ENCODE measurements around the gene ZNF181.

Gene ZNF181

GRCh38 chr19:34731964-34732363 lies 2.1 kb upstream of the ZNF181 start:
- no peak for TF ChIP-seq GATA3 (IDR thresholded peaks at IDR 0.05; ENCODE audit: low read depth, low read length)
- no peak for TF ChIP-seq GATA2 (IDR thresholded peaks at IDR 0.05; ENCODE audit: low read depth, low read length)

DNA sequence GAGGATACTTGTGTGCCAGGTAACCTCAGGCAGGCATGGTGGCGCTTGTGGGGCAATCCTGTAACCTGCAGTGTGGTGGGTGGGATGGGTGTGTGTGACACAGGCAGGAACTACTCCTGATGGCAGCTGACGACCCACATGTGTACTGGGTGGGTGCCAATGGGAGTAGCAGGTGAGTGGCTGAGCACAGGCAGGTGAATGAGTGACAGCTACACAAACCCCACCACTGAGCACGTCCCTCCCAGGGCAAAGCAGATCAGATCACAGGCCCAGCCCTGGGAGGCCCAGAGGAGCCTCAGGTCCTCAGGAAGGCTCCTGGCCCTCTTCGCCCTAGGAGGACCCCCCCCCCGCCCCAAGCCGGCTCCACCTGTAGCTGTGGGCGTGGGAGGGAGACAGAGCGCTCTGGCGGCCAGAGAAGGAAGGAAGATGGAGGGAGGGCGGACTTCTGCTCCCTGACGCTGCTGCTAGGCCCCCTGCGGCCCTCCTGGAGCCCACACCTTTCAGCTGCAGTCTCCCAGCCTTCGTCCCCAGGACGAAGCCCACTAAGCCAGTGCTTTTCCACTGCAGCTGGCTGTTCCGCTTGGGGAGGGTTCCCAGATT lies 1.3 kb upstream of the ZNF181 start:
- TF ChIP-seq GATA3 (IDR thresholded peaks at IDR 0.05; ENCODE audit: low read depth, low read length) = no peak
- no peak for TF ChIP-seq GATA2 (IDR thresholded peaks at IDR 0.05; ENCODE audit: low read depth, low read length)

GRCh38 chr19:34733266-34733745 lies 737 bp upstream of the ZNF181 start:
- no peak for TF ChIP-seq GATA3 (IDR thresholded peaks at IDR 0.05; ENCODE audit: low read depth, low read length)
- TF ChIP-seq GATA2 (IDR thresholded peaks at IDR 0.05; ENCODE audit: low read depth, low read length) = no peak

- TF ChIP-seq GATA3 (IDR thresholded peaks at IDR 0.05; ENCODE audit: low read depth, low read length) (no peak), GATA2 (IDR thresholded peaks at IDR 0.05; ENCODE audit: low read depth, low read length) (peak; percentile 18; the same call in 1 of the 2 replicates)
Measured at GRCh38 chr19:34734537-34735103, 577 bp downstream of the ZNF181 start.

GRCh38 chr19:34744896-34745690 lies 11.1 kb downstream of the ZNF181 start:
- TF ChIP-seq GATA2 (IDR thresholded peaks at IDR 0.05; ENCODE audit: low read depth, low read length) (no peak), GATA3 (IDR thresholded peaks at IDR 0.05; ENCODE audit: low read depth, low read length) (no peak)

DNA sequence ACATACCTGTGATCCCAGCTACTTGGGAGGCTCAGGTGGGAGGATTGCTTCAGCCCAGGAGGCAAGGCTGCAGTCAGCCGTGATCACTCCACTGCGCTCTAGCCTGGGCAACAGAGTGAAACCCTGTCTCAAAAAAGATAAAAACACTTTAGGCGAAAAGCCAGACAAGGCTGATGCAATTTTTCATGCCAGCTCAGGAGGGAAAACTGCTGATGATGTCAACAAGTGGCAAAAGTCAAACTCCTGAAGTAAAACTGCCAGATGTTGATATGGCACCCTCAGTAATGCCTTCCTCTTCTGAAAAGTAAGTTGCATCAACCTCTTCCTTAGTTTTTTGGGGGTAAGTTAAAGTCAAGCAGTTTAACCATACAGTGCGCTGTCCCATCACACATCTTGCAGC lies 23.4 kb downstream of the ZNF181 start:
- TF ChIP-seq GATA3 (IDR thresholded peaks at IDR 0.05; ENCODE audit: low read depth, low read length) (no peak), GATA2 (IDR thresholded peaks at IDR 0.05; ENCODE audit: low read depth, low read length) (no peak)

DNA sequence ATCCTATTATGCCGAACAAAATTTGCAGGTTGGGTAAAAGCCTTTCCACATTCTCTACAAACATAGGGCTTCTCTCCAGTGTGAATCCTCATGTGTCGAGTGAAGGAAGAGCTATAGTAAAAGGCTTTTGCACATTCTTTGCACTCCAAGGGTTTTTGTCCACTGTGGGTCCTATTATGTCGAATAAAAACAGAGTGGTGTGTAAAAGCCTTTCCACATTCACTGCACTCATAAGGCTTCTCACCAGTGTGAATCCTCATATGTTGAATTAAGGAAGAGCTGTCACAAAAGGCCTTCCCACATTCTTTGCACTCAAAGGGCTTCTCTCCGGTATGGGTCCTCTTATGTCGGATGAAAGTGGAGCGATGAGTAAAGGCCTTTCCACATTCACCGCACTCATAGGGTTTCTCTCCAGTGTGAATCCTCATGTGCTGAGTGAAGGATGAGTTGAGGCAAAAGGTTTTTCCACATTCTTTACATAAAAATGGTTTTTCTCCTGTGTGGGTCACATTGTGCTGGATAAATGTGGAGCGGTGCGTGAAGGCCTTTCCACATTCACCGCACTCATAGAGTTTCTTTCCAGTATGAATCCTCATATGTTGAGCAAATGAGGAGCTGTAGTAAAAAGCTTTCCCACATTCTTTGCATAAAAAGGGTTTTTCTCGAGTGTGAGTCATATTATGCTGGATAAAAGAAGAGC lies 25.3 kb downstream of the ZNF181 start:
- TF ChIP-seq GATA3 (IDR thresholded peaks at IDR 0.05; ENCODE audit: low read depth, low read length) (no peak), GATA2 (IDR thresholded peaks at IDR 0.05; ENCODE audit: low read depth, low read length) (no peak)

GRCh38 chr19:34766386-34766785 lies 32.3 kb downstream of the ZNF181 start:
- TF ChIP-seq GATA3 (IDR thresholded peaks at IDR 0.05; ENCODE audit: low read depth, low read length) (no peak), GATA2 (IDR thresholded peaks at IDR 0.05; ENCODE audit: low read depth, low read length) (no peak)

- TF ChIP-seq GATA3 (IDR thresholded peaks at IDR 0.05; ENCODE audit: low read depth, low read length) = no peak
- no peak for TF ChIP-seq GATA2 (IDR thresholded peaks at IDR 0.05; ENCODE audit: low read depth, low read length)
Measured at GRCh38 chr19:34767951-34768350, 33.9 kb downstream of the ZNF181 start.

DNA sequence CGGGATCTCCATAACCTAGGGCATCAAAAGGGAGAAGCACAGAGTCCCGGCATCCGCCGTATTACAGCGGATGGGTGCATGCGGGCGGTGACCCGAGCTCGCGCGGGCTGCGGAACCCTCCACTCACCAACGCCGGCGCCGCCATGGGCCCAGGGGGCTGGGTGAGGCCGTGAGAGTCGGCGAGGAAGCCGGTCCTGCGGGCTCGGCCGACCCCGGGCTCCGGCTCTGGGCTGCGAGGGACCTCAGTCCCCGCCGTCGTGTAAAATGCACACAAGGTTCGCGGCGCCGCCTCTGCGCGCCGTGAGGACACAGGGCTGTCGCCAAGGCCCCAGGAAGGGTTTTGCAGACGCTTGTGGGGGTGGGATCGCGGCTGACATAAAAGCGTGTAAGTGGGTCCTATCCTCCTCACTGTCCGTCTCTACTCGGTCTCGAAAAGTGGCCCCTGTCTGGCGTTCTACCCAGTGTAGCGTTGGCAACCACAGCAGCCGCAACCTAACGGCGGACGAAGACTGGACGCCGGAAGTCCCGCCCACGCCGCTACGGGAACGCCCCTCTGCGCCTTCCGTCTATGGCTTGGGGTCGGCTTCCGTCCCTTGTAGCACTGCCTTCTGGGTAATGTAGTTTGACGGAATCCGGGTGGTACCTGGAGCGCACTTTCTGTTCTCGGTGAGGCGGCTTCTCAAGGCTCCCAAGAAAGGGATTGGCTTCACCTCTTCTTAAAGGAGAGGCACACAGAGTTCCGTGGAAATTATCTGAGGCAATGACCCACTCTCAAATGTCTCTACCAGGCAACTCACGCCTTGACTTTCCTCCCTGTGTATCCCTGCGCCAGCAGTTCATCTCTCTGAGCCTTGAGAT lies 38.9 kb downstream of the ZNF181 start, which contains the start of gene ZNF599:
Gene ZNF599 (minus strand): TSS at position 519 of the 858 bp plus-strand sequence. CDS start 374 bp downstream, at position 145.
- TF ChIP-seq GATA3 (IDR thresholded peaks at IDR 0.05; ENCODE audit: low read depth, low read length) = no peak
- TF ChIP-seq GATA2 (IDR thresholded peaks at IDR 0.05; ENCODE audit: low read depth, low read length) = no peak

- no peak for TF ChIP-seq GATA2 (IDR thresholded peaks at IDR 0.05; ENCODE audit: low read depth, low read length)
- TF ChIP-seq GATA3 (IDR thresholded peaks at IDR 0.05; ENCODE audit: low read depth, low read length) = no peak
Measured at GRCh38 chr19:34773555-34773864, 39.5 kb downstream of the ZNF181 start.

DNA sequence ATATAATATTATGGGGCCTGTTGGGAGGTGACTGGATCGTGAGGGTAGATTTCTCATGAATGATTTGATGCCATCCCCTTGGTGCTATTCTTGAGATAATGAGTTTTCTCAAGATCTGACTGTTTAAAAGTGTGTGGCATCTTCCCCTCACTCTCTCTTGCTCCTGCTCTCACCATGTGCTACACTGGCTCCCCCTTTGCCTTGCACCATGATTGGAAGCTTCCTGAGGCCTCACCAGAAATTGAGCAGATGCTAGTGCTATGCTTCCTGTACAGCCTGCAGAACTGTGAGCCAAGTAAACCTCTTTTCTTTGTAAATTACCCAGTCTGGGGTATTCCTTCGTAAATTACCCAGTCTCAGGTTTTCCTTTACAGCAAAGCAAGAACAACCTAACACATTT lies 40.8 kb downstream of the ZNF181 start:
- TF ChIP-seq GATA3 (IDR thresholded peaks at IDR 0.05; ENCODE audit: low read depth, low read length) (no peak), GATA2 (IDR thresholded peaks at IDR 0.05; ENCODE audit: low read depth, low read length) (no peak)

DNA sequence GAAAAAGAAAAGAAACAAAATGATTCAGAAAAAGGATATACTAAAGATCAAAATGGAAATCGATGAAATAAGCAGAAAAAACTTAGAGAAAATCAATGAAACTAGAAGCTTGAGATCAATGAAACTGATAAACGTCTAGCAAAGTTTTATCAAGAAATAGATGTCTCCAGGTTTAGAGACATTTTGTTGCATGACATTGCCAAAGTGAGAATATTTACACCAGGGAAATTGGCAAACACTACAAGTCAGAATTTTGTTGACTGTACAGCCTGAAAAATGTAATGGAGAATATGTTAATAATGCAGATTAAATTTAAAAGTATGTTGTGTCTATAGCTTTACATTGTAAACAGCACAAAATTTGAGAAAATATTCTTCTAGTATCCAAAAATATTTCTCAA lies 44.3 kb downstream of the ZNF181 start:
- TF ChIP-seq GATA3 (IDR thresholded peaks at IDR 0.05; ENCODE audit: low read depth, low read length) (no peak), GATA2 (IDR thresholded peaks at IDR 0.05; ENCODE audit: low read depth, low read length) (no peak)
